Measurements from ENCODE around the gene GUCY1A2.

GRCh38 chr11:106888386-106888785, 129.9 kb downstream of the GUCY1A2 start:
- TF ChIP-seq, protein P1, sequence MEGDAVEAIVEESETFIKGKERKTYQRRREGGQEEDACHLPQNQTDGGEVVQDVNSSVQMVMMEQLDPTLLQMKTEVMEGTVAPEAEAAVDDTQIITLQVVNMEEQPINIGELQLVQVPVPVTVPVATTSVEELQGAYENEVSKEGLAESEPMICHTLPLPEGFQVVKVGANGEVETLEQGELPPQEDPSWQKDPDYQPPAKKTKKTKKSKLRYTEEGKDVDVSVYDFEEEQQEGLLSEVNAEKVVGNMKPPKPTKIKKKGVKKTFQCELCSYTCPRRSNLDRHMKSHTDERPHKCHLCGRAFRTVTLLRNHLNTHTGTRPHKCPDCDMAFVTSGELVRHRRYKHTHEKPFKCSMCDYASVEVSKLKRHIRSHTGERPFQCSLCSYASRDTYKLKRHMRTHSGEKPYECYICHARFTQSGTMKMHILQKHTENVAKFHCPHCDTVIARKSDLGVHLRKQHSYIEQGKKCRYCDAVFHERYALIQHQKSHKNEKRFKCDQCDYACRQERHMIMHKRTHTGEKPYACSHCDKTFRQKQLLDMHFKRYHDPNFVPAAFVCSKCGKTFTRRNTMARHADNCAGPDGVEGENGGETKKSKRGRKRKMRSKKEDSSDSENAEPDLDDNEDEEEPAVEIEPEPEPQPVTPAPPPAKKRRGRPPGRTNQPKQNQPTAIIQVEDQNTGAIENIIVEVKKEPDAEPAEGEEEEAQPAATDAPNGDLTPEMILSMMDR (IDR thresholded peaks at IDR 0.05): no peak
- TF ChIP-seq POLR2A (IDR thresholded peaks at IDR 0.05): no peak

Measured in uterus (tissue), 2 donors.